Effector CD8-positive, alpha-beta T cell (primary cell): Measurements from ENCODE around the gene SLCO3A1.
"Not testable (repeated sequence)": the region's sequence is repeated elsewhere in the genome, so short reads cannot be mapped to it uniquely, and the experiment has no call there.

Experiments
- DNase-seq: peaks from one replicate; lab custom pipeline; 2025; lab: John Stamatoyannopoulos, UW

SLCO3A1 gene

GRCh38 chr15:91940496-91941381 is 87.2 kb downstream of the SLCO3A1 start:
- no peak for DNase-seq

GRCh38 chr15:91941871-91942658 is 88.6 kb downstream of the SLCO3A1 start:
- DNase-seq, result no peak

GRCh38 chr15:91942720-91943394 is 89.3 kb downstream of the SLCO3A1 start:
- DNase-seq, result no peak

- DNase-seq, result no peak
Measured at GRCh38 chr15:91944331-91944730, 90.8 kb downstream of the SLCO3A1 start.

GRCh38 chr15:91945385-91945784 is 91.9 kb downstream of the SLCO3A1 start:
- DNase-seq, result no peak

- no peak for DNase-seq
Measured at GRCh38 chr15:91946075-91946474, 92.6 kb downstream of the SLCO3A1 start.

- no peak for DNase-seq
Measured at GRCh38 chr15:91946581-91947292, 93.2 kb downstream of the SLCO3A1 start.

GRCh38 chr15:91947293-91947679 is 93.8 kb downstream of the SLCO3A1 start:
- no peak for DNase-seq

- no peak for DNase-seq
Measured at GRCh38 chr15:91947683-91948608, 94.4 kb downstream of the SLCO3A1 start.

- no peak for DNase-seq
Measured at GRCh38 chr15:91949361-91949760, 95.9 kb downstream of the SLCO3A1 start.

GRCh38 chr15:91950054-91950453 is 96.5 kb downstream of the SLCO3A1 start:
- no peak for DNase-seq

- no peak for DNase-seq
Measured at GRCh38 chr15:91950631-91951329, 97.3 kb downstream of the SLCO3A1 start.

- DNase-seq, result no peak
Measured at GRCh38 chr15:91952216-91952615, 98.7 kb downstream of the SLCO3A1 start.

- DNase-seq, result no peak
Measured at GRCh38 chr15:91953432-91953831, 99.9 kb downstream of the SLCO3A1 start.

- DNase-seq, result no peak
Measured at GRCh38 chr15:91954292-91954691, 100.8 kb downstream of the SLCO3A1 start.

GRCh38 chr15:91956026-91956723 is 102.7 kb downstream of the SLCO3A1 start:
- no peak for DNase-seq

- no peak for DNase-seq
Measured at GRCh38 chr15:91961357-91961756, 107.8 kb downstream of the SLCO3A1 start.

GRCh38 chr15:91963747-91964146 is 110.2 kb downstream of the SLCO3A1 start:
- DNase-seq, result not testable (repeated sequence)

- no peak for DNase-seq
Measured at GRCh38 chr15:91965501-91966193, 112.1 kb downstream of the SLCO3A1 start.
